ENCODE results near the gene MTX2.

DNA sequence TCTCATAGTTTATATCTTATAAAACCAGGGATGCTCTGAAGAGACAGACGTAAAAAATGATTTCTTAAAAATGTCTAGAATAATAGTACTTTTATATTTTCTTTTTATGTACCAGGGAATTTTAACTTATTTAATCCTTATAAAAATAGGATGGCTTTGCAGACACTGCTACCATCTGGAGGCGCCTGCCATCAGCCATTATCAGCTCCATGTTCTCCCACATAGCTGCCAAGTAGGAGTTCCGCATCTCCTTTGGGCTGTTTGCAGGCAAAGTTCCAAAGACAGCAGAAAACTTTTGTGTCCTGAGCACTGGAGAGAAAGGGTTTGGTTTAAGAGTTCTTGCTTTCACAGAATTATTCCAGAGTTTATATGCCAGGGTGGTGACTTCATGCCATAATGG is 69.2 kb downstream of the MTX2 start:
- TF ChIP-seq CTCF (IDR thresholded peaks at IDR 0.05; ENCODE audit: insufficient read depth, low read length, poor library complexity, severe bottlenecking) (no peak), EZH2phosphoT487 (conservative IDR thresholded peaks at IDR 0.05; ENCODE audit: low read length) (no peak)
